MCF 10A (cell line): ENCODE data around the gene PIEZO2. TPM values are rescaled to one million over a fixed set of nuclear protein-coding genes. Genes with fewer than 3 reads are reported as not detected.
"Not testable (repeated sequence)": the region's sequence is repeated elsewhere in the genome, so short reads cannot be mapped to it uniquely, and the experiment has no call there.

Experiments
- BruUV-seq: library from RNA; stranded (reverse); fragments of 400-500 nt; replicated peaks from 2 replicates; lab custom pipeline; 2021; lab: Mats Ljungman, UMichigan
- CTCF ChIA-PET: fragments of 300-600 bp; sonication (Branson Sonifier 250); formaldehyde crosslinking; extraction: SDS; loops from one replicate; lab custom pipeline; 2021; ENCODE audit warnings: antibody characterized with exemption, inconsistent platforms; lab: Yijun Ruan, JAX
- POLR2A ChIA-PET: fragments of 300-600, 350-650 bp; sonication (Branson Sonifier 250); formaldehyde crosslinking; extraction: SDS; loops from one replicate; lab custom pipeline; 2020; ENCODE audit warnings: antibody characterized with exemption, inconsistent platforms; lab: Yijun Ruan, JAX
- DNase-seq: peaks from one replicate; pipeline ENCODE4 v3.0.0-alpha.2; 2018; ENCODE audit not compliant: unreplicated experiment
- H3K27ac Mint-ChIP-seq: one replicate; pipeline ENCODE4 v1.8.0; 2022; ENCODE audit warnings: mild to moderate bottlenecking, low read depth, mixed read lengths; ENCODE audit not compliant: unreplicated experiment
- H3K27me3 Mint-ChIP-seq: one replicate; pipeline ENCODE4 v1.8.0; 2022; ENCODE audit warnings: mixed read lengths; ENCODE audit not compliant: insufficient read depth, unreplicated experiment
- H3K36me3 Mint-ChIP-seq: one replicate; pipeline ENCODE4 v1.8.0; 2022; ENCODE audit warnings: mild to moderate bottlenecking, moderate library complexity, mixed read lengths; ENCODE audit not compliant: insufficient read depth, unreplicated experiment
- H3K4me1 Mint-ChIP-seq: one replicate; pipeline ENCODE4 v1.8.0; 2022; ENCODE audit warnings: mixed read lengths; ENCODE audit not compliant: insufficient read depth, unreplicated experiment
- H3K4me3 Mint-ChIP-seq: one replicate; pipeline ENCODE4 v1.8.0; 2022; ENCODE audit warnings: mild to moderate bottlenecking, moderate library complexity, mixed read lengths; ENCODE audit not compliant: unreplicated experiment
- H3K9me3 Mint-ChIP-seq: one replicate; pipeline ENCODE4 v1.8.0; 2022; ENCODE audit warnings: mixed read lengths; ENCODE audit not compliant: unreplicated experiment
- intact Hi-C: fragments of 100-400 bp; cut with micrococcal nuclease; formaldehyde crosslinking; loops from 2 replicates; pipeline ENCODE4 v1.14.1; 2022
- microRNA-seq: library from miRNA; unstranded; fragments of <30 nt; microRNA quantifications from one replicate; pipeline ENCODE4 v1.2.0, GENCODE V29; 2022
- total RNA-seq: library from RNA; stranded (reverse); gene quantifications from 2 replicates; pipeline ENCODE4 v1.2.3, GENCODE V29; 2022

The PIEZO2 gene
- total RNA-seq, 1 experiment from 2014 or later: 0.49 TPM

GRCh38 chr18:10637858-10638538 lies 511.4 kb downstream of the PIEZO2 start:
- H3K27me3 Mint-ChIP-seq, POLR2A ChIA-PET, H3K4me3 Mint-ChIP-seq, intact Hi-C loops, H3K27ac Mint-ChIP-seq, BruUV-seq, CTCF ChIA-PET, H3K4me1 Mint-ChIP-seq, H3K9me3 Mint-ChIP-seq, DNase-seq, H3K36me3 Mint-ChIP-seq: not testable (repeated sequence)

GRCh38 chr18:10629076-10629475 lies 520.3 kb downstream of the PIEZO2 start:
- H3K27ac Mint-ChIP-seq, H3K36me3 Mint-ChIP-seq, POLR2A ChIA-PET, H3K27me3 Mint-ChIP-seq, BruUV-seq, CTCF ChIA-PET, H3K4me1 Mint-ChIP-seq, intact Hi-C loops, H3K9me3 Mint-ChIP-seq, H3K4me3 Mint-ChIP-seq: not testable (repeated sequence)
- DNase-seq: peak; percentile 26

GRCh38 chr18:10626606-10627213 lies 522.7 kb downstream of the PIEZO2 start:
- CTCF ChIA-PET, H3K4me3 Mint-ChIP-seq, H3K27ac Mint-ChIP-seq: not testable (repeated sequence)

GRCh38 chr18:10623606-10624005 lies 525.8 kb downstream of the PIEZO2 start:
- H3K4me3 Mint-ChIP-seq, intact Hi-C loops, DNase-seq, H3K9me3 Mint-ChIP-seq, H3K27me3 Mint-ChIP-seq, BruUV-seq, H3K36me3 Mint-ChIP-seq, H3K27ac Mint-ChIP-seq: not testable (repeated sequence)
- CTCF ChIA-PET: interaction anchor here (0.6 to 1.1 kb wide), 2 partner anchors 64 to 418 kb away, joined by 3 read pairs; no protein-coding TSS in a partner anchor
- H3K4me1 Mint-ChIP-seq: peaks cover 23% of the 10 kb centered on the region
- POLR2A ChIA-PET: interaction anchor here (0.6 kb wide), 1 partner anchor 1522 kb away, joined by 4 read pairs; no protein-coding TSS in a partner anchor

More at GRCh38 chr18:10626606-10627213, 522.7 kb downstream of the PIEZO2 start:
- H3K9me3 Mint-ChIP-seq, H3K27me3 Mint-ChIP-seq, H3K36me3 Mint-ChIP-seq, H3K4me1 Mint-ChIP-seq, BruUV-seq, DNase-seq, intact Hi-C loops: not testable (repeated sequence)
- POLR2A ChIA-PET: interaction anchor here (0.7 to 0.8 kb wide), 2 partner anchors 59 to 458 kb away, joined by 3 read pairs; no protein-coding TSS in a partner anchor

GRCh38 chr18:10622982-10623381 lies 526.4 kb downstream of the PIEZO2 start:
- intact Hi-C loops, H3K27me3 Mint-ChIP-seq, H3K9me3 Mint-ChIP-seq, H3K4me3 Mint-ChIP-seq, BruUV-seq, H3K36me3 Mint-ChIP-seq, H3K27ac Mint-ChIP-seq, DNase-seq: not testable (repeated sequence)
- ChIA-PET POLR2A (interaction anchor here (0.6 to 1.2 kb wide), 2 partner anchors 38 to 1521 kb away, joined by 4 read pairs; no protein-coding TSS in a partner anchor), CTCF (interaction anchor here (1.1 kb wide), 1 partner anchor 418 kb away, joined by 3 read pairs; no protein-coding TSS in a partner anchor)
- peaks cover 23% of the 10 kb centered on the region for H3K4me1 Mint-ChIP-seq

GRCh38 chr18:10620670-10621329 lies 528.6 kb downstream of the PIEZO2 start:
- Mint-ChIP-seq H3K4me1 (peaks cover 23% of the 10 kb centered on the region), H3K27ac (peak overlapping the region; percentile 97)
- BruUV-seq, intact Hi-C loops, H3K36me3 Mint-ChIP-seq, H3K9me3 Mint-ChIP-seq, H3K27me3 Mint-ChIP-seq, CTCF ChIA-PET, H3K4me3 Mint-ChIP-seq: not testable (repeated sequence)
- POLR2A ChIA-PET: interaction anchor here (0.6 kb wide), 1 partner anchor 140 kb away, joined by 3 read pairs; no protein-coding TSS in a partner anchor
- DNase-seq: peak; percentile 64

Small RNA genes lying within 50 kb of the gene (microRNA-seq; reads per million reads assigned to microRNA genes)
- not detected for gene MIR6788
